ACC112 (cell line): Measurements from ENCODE around the gene CALN1.

Experiments
- H2AFZ ChIP-seq: fragments of 200-600 bp; sonication (generic); one replicate; pipeline ENCODE4 v1.6.0; 2017; ENCODE audit warnings: antibody characterized with exemption, low read length; ENCODE audit not compliant: unreplicated experiment
- H3K27ac ChIP-seq: fragments of 200-600 bp; sonication (generic); 2 replicates; pipeline ENCODE4 v1.5.1; 2014; ENCODE audit warnings: low read depth, mild to moderate bottlenecking, antibody characterized with exemption, low read length, moderate library complexity
- H3K27me3 ChIP-seq: fragments of 200-600 bp; sonication (generic); 2 replicates; pipeline ENCODE4 v1.6.1; 2014; ENCODE audit warnings: mild to moderate bottlenecking, antibody characterized with exemption, low read length, moderate library complexity, mixed read lengths; ENCODE audit not compliant: insufficient read depth
- H3K36me3 ChIP-seq: fragments of 200-600 bp; sonication (generic); 2 replicates; pipeline ENCODE4 v1.6.1; 2016; ENCODE audit warnings: mild to moderate bottlenecking, antibody characterized with exemption, low read length, moderate library complexity, mixed read lengths; ENCODE audit not compliant: insufficient read depth
- H3K4me1 ChIP-seq: fragments of 200-600 bp; sonication (generic); one replicate; pipeline ENCODE4 v1.6.1; 2016; ENCODE audit warnings: low read length, mixed read lengths; ENCODE audit not compliant: insufficient read depth, unreplicated experiment, control insufficient read depth
- H3K4me3 ChIP-seq: fragments of 200-600 bp; sonication (generic); 2 replicates; pipeline ENCODE4 v1.5.1; 2014; ENCODE audit warnings: mild to moderate bottlenecking, low read depth, low read length
- H3K79me2 ChIP-seq: fragments of 200-600 bp; sonication (generic); one replicate; pipeline ENCODE4 v1.6.0; 2016; ENCODE audit warnings: low read length; ENCODE audit not compliant: control insufficient read depth, unreplicated experiment, insufficient read depth

CALN1 gene

DNA sequence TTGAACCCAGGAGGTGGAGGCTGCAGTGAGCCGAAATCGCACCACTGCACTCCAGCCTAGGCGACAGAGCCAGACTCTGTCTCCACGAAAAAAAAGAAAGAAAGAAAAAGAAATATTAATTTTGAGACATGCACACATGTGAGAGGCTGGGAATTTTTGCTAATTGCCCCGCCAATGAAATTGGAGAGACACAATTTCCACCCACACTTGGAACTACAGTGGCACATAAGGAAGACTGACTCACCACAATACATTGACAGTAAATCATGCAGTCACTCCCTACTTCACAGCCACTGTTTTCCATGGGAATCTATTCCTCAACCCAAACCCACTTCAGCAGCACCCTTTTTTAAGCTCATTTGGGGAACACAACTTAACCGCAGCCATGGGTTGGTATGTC lies 139.7 kb downstream of the CALN1 start:
- Histone ChIP-seq H3K4me3 (no peak overlapping the region), H3K79me2 (no peaks in the 10 kb centered on the region), H2AFZ (no peak overlapping the region), H3K4me1 (no peaks in the 10 kb centered on the region), H3K27me3 (no peaks in the 10 kb centered on the region), H3K27ac (no peak overlapping the region), H3K36me3 (no peaks in the 10 kb centered on the region)

- Histone ChIP-seq H3K36me3 (no peaks in the 10 kb centered on the region), H2AFZ (no peak overlapping the region), H3K4me3 (no peak overlapping the region), H3K27ac (no peak overlapping the region), H3K27me3 (no peaks in the 10 kb centered on the region), H3K79me2 (no peaks in the 10 kb centered on the region), H3K4me1 (no peaks in the 10 kb centered on the region)
Measured at GRCh38 chr7:72268796-72269195, 143.3 kb downstream of the CALN1 start.

DNA sequence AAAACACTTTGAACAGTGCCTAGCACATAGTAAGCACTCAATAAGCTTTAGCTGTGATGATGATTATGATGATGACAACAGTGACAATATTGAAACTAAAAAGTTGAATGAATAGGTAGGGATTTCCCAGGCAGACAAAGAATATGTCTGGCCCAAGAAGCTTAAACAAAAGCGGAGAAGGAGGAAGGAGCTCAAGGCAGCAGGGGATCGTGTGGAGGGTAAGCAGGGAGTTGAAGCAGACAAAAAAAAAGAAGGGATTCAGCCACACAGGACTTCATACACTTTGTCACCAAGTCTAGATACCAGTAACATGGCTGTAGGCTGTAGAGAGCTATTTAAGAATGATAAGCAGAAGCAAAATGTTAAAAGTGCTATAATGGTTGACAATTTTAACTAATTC lies 144.0 kb downstream of the CALN1 start:
- Histone ChIP-seq H3K4me1 (no peaks in the 10 kb centered on the region), H3K27me3 (no peaks in the 10 kb centered on the region), H3K27ac (no peak overlapping the region), H3K4me3 (no peak overlapping the region), H3K79me2 (no peaks in the 10 kb centered on the region), H2AFZ (no peak overlapping the region), H3K36me3 (no peaks in the 10 kb centered on the region)

- Histone ChIP-seq H3K4me1 (no peaks in the 10 kb centered on the region), H3K36me3 (no peaks in the 10 kb centered on the region), H3K79me2 (no peaks in the 10 kb centered on the region), H3K4me3 (no peak overlapping the region), H3K27me3 (no peaks in the 10 kb centered on the region), H3K27ac (no peak overlapping the region), H2AFZ (no peak overlapping the region)
Measured at GRCh38 chr7:72267291-72267800, 144.8 kb downstream of the CALN1 start.

- Histone ChIP-seq H3K4me1 (no peaks in the 10 kb centered on the region), H3K36me3 (no peaks in the 10 kb centered on the region)
Measured at GRCh38 chr7:72266771-72267170, 145.4 kb downstream of the CALN1 start.

GRCh38 chr7:72265071-72265904 lies 146.8 kb downstream of the CALN1 start:
- H3K27me3 ChIP-seq = no peaks in the 10 kb centered on the region
- H2AFZ ChIP-seq = no peak overlapping the region
- H3K36me3 ChIP-seq = no peaks in the 10 kb centered on the region
- H3K79me2 ChIP-seq = no peaks in the 10 kb centered on the region
- no peak overlapping the region for H3K27ac ChIP-seq
- no peak overlapping the region for H3K4me3 ChIP-seq
- H3K4me1 ChIP-seq = no peaks in the 10 kb centered on the region

More at GRCh38 chr7:72266771-72267170, 145.4 kb downstream of the CALN1 start:
- Histone ChIP-seq H3K79me2 (no peaks in the 10 kb centered on the region), H3K27me3 (no peaks in the 10 kb centered on the region), H3K27ac (no peak overlapping the region), H2AFZ (no peak overlapping the region), H3K4me3 (no peak overlapping the region)

DNA sequence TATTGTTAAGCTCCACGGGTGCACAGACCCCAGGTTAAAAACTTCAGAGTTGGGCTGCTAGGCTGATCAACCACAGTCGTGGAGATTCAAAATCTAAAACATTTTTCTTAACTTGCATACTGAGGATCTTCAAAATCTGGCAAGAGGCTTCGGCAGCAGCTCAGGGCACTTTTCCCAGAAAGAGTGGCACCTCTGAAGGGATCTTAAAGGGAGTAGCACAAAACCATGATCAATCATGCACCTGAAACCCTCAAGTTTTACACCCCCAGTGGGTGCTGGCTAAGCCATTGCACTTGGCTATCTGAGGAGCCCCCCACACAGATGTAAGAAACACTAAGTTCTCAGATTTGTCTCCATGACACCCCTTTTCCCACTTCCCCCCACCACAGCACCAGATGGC lies 151.7 kb downstream of the CALN1 start:
- Histone ChIP-seq H3K36me3 (no peaks in the 10 kb centered on the region), H3K27ac (no peak overlapping the region), H3K4me1 (no peaks in the 10 kb centered on the region), H2AFZ (no peak overlapping the region), H3K79me2 (no peaks in the 10 kb centered on the region), H3K27me3 (no peaks in the 10 kb centered on the region), H3K4me3 (no peak overlapping the region)

- Histone ChIP-seq H3K27me3 (no peaks in the 10 kb centered on the region), H3K4me1 (no peaks in the 10 kb centered on the region), H3K36me3 (no peaks in the 10 kb centered on the region), H2AFZ (no peak overlapping the region), H3K27ac (no peak overlapping the region), H3K79me2 (no peaks in the 10 kb centered on the region), H3K4me3 (no peak overlapping the region)
Measured at GRCh38 chr7:72258074-72258473, 154.1 kb downstream of the CALN1 start.

DNA sequence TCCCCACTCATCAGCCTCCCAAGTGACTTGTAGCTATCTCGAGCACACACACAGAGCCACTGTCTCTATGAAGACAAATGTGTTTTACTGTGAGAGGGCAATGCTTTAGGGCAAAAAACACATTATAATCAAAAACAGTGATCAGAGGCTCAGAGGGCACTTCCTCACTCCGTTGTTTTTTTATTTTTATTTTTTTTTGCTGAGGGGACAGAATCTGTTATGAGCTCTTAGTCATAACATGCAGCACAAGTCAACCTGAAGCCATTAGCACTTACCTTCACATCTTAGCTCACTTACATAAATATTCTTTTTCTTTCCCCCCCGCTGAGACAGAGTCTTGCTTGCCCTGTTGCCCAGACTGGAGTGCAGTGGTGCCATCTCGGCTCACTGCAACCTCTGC lies 157.7 kb downstream of the CALN1 start:
- Histone ChIP-seq H3K79me2 (no peaks in the 10 kb centered on the region), H3K4me3 (no peak overlapping the region), H2AFZ (no peak overlapping the region), H3K36me3 (no peaks in the 10 kb centered on the region), H3K4me1 (no peaks in the 10 kb centered on the region), H3K27me3 (no peaks in the 10 kb centered on the region), H3K27ac (no peak overlapping the region)

DNA sequence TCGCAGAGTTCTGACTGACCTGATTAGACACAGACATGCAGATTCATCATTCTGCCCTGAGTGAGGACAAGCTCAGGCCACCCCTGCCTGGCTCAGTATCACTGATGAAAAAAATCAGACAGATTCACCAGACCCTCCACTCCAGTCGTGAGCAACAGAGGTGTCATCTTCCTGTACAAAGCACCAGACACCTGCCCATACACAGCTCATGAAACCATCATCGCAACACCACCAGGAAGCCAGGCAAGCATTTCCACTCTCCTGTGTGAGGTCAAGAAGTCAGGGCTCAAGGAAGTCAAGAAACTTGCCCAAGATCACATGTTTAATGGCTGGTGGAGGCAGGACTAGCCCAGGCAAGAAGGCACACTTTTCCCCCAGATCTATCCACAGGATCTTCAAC lies 163.0 kb downstream of the CALN1 start:
- H3K27me3 ChIP-seq = no peaks in the 10 kb centered on the region
- no peak overlapping the region for H3K27ac ChIP-seq
- no peak overlapping the region for H3K4me3 ChIP-seq
- H3K79me2 ChIP-seq = no peaks in the 10 kb centered on the region
- H2AFZ ChIP-seq = no peak overlapping the region
- no peaks in the 10 kb centered on the region for H3K36me3 ChIP-seq
- no peaks in the 10 kb centered on the region for H3K4me1 ChIP-seq

- H3K4me1 ChIP-seq = no peaks in the 10 kb centered on the region
- no peaks in the 10 kb centered on the region for H3K36me3 ChIP-seq
- H3K4me3 ChIP-seq = no peak overlapping the region
- no peaks in the 10 kb centered on the region for H3K79me2 ChIP-seq
- H3K27me3 ChIP-seq = no peaks in the 10 kb centered on the region
- no peak overlapping the region for H2AFZ ChIP-seq
- H3K27ac ChIP-seq = no peak overlapping the region
Measured at GRCh38 chr7:72244826-72245398, 167.2 kb downstream of the CALN1 start.
